ENCODE results near the gene TMEM237.
"Not testable (repeated sequence)": the region's sequence is repeated elsewhere in the genome, so short reads cannot be mapped to it uniquely, and the experiment has no call there.

The TMEM237 gene

GRCh38 chr2:201643216-201643890 lies at the start of gene TMEM237:
TSS of gene TMEM237 (minus strand) at chr2:201643503. CDS start at chr2:201643400, 103 bp downstream.
- DNase-seq (ENCODE audit: low read depth in 2 of 2) = peak; percentile 20 to 32

- no peak for DNase-seq (ENCODE audit: low read depth in 2 of 2)
Observed at GRCh38 chr2:201685156-201685555, 41.9 kb upstream of the TMEM237 start.

DNA sequence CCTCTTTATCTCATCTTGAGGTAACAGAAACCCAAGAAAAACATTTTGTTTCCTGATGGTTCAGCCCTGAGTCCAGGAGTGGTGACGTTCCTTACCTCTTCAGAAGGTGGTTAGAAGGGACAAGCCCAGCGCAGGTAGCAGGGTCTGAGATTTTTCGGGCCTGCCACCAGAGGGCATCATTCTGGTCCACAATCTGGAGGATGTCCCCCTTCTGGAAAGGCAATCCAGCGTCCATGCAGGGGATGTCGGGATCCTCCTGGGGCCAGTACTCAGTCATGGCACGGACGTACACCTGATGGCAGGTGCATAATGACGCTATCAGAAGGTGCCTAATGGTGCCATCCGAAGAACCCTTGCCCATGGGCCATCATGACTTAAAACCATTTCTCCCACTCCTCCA lies 37.4 kb upstream of the TMEM237 start:
- no peak for DNase-seq (ENCODE audit: low read depth in 2 of 2)

- no peak for DNase-seq (ENCODE audit: low read depth in 2 of 2)
Observed at GRCh38 chr2:201678401-201678800, 35.1 kb upstream of the TMEM237 start.

DNA sequence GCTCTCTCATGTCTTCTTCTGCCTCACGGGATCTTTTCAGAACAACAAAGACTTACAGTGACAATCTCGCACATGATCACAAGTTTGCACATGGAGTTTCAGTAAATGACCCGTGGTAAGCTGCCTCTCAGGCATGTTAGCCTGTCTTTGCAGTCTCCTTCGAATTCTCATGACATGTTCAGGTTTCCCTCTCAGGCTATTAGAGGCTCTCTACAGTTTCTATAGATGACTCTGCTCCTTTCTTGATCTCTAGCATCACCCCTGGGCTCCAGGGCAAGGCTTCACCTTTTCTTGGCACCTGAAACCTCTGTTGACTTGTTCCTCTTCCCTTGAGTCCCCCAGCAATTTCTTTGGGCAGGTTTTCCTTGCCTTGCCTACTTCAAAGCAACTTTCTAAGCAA lies 32.2 kb upstream of the TMEM237 start:
- no peak for DNase-seq (ENCODE audit: low read depth in 2 of 2)

DNA sequence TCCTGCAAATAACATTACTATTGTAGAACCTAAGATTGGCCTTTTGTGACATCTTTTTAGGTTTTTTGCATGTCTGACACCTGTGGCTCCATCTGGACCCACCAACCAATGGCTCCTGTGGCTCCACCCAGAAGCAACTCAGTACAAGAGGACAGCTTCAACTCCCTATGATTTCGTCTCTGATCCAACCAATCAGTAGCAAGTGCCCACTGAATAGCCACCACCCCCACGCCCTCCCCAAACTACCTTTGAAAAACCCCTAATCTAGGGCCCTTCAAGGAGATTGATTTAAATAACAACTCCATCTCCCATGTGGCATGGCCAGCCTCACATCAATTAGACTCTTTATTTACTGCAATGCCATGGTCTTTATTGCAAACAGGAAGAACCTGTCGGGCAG lies 31.5 kb upstream of the TMEM237 start:
- no peak for DNase-seq (ENCODE audit: low read depth in 2 of 2)

DNA sequence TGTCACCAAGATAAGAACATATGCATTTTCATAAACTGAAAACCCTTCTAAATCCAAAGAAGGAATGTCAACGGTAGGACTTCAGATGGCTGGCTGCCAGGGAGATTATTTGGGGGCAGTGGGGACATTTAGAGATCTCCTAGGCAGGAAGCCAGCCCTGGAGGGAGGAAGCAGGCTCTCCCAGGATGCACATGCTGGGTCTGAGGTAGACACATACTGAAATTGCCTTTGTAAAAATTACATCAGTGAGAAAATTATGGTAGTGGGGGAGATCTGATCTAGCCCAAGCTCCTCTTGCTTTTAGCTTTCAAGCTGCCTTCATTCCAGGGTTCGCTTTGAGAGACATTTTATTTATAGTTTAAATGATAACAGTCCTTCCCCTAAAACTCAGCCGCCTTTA lies 31.0 kb upstream of the TMEM237 start:
- DNase-seq (ENCODE audit: low read depth in 2 of 2) = no peak

DNA sequence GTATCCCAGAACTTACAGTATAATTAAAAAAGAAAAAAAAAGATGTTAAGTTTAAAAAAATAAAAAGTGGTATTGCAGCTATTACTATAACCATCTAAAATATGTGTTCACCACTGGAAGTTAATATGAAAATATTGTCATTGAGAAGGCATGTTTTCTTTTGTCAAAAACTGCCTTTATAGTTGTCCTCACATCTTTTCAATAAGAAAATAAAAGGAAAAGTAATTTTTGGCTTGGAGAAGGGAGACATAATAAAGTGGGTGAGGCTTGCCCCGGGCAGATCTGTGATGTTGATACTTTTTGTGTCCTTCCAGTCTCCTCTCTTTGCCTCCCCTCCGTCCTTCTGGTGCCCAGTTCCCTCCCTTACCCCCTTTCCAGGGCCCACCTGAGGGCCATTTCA lies 30.2 kb upstream of the TMEM237 start:
- DNase-seq (ENCODE audit: low read depth in 2 of 2) = no peak

GRCh38 chr2:201671205-201671604 lies 27.9 kb upstream of the TMEM237 start:
- DNase-seq (ENCODE audit: low read depth in 2 of 2) = not testable (repeated sequence)

DNA sequence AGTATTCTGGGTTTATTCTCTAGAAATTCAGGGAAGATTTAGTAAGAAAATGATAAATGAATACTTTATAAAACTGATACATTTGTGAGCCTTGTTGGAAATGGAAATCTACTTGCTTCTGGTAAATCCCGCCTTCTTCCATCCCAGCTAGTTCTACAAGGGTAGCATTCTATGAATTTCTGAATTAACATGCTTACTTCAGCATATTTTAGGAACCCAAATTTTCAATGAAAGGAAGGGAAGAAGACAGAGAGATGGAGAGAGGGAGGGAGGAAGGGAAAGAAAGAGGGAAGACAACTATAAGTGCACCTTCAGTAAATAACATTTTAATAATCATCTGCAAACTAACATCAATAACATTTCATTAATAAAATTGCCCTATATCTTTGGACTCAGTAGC lies 26.6 kb upstream of the TMEM237 start:
- no peak for DNase-seq (ENCODE audit: low read depth in 2 of 2)

GRCh38 chr2:201668402-201668910 lies 25.2 kb upstream of the TMEM237 start:
- DNase-seq (ENCODE audit: low read depth in 2 of 2) = no peak

DNA sequence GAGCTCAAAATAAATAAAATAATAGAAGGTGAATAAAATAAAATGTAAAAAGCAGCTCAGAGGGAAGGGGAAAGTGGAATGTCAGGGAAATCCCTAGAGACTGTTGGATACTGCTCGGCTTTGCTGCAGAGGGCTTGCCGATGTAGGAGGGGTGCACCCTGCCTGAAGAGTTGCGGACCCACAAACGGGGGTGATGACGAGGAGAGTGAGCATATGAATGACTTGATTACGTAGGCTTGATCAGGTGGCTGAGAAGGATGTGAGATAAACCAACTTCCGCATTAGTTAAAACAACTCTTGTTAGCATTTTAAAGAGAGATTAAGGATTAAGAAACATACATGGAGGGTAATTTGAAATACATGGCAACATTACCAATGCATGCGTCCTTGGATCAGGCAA lies 21.0 kb upstream of the TMEM237 start:
- no peak for DNase-seq (ENCODE audit: low read depth in 2 of 2)

DNA sequence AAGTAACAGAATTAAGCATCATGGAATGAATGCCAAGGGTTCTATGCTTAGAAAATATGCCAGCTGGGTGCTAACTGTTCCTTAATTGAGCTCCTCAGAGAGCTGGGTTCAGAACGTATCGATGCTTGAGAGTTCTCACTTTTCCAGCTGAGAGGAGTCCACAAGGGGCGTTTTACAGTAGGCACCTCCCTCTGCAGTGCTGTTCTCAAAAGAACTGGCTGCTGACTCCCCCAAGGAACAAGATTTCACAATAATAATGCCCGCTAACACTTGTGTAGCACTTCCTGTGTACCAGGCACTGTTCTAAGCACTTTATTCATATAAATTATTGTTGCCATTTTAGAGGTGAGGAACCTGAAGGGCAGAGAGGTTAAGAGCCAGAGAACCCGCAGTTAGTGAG lies 18.1 kb upstream of the TMEM237 start:
- no peak for DNase-seq (ENCODE audit: low read depth in 2 of 2)

GRCh38 chr2:201660293-201660895 lies 17.1 kb upstream of the TMEM237 start:
- DNase-seq (ENCODE audit: low read depth in 2 of 2) = no peak

DNA sequence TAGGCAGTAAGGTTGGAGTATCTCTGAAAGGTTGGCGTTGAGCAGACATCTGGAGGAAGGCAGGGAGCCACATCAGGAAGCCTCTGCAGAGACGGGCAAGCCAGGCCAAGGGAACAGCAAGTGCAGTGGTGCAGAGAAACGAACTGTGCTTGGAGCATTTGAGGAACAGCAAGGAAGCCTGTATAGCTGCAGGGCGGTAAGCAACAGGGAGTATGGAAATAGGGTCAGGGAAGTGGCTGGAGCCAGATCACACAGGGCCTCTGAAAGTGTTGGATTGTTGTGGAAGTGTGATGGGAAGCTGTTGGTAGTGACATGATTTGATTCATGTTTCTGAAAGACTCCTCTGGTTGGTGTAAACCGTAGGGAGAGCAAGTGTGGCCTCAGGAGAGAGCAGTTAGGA lies 13.4 kb upstream of the TMEM237 start:
- DNase-seq (ENCODE audit: low read depth in 2 of 2) = no peak

DNA sequence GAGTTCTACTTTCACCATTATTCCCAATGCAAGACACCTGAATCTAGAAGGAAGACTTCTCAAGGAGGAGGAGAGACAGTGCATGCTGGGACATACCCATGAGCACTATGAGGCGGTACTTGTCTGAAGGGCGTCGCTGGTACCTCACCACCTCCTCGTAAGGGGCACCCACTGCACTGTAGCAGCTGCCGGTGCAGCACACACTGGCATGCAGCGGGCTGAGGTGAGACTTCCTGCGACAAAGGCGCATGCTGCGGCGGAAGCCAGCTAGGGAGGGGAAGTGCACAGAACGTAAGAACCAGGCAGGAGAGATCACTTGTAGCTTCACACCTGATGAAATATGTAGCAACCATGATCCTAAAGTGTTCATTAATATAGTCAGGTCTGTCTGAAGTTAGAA lies 12.8 kb upstream of the TMEM237 start:
- no peak for DNase-seq (ENCODE audit: low read depth in 2 of 2)

DNA sequence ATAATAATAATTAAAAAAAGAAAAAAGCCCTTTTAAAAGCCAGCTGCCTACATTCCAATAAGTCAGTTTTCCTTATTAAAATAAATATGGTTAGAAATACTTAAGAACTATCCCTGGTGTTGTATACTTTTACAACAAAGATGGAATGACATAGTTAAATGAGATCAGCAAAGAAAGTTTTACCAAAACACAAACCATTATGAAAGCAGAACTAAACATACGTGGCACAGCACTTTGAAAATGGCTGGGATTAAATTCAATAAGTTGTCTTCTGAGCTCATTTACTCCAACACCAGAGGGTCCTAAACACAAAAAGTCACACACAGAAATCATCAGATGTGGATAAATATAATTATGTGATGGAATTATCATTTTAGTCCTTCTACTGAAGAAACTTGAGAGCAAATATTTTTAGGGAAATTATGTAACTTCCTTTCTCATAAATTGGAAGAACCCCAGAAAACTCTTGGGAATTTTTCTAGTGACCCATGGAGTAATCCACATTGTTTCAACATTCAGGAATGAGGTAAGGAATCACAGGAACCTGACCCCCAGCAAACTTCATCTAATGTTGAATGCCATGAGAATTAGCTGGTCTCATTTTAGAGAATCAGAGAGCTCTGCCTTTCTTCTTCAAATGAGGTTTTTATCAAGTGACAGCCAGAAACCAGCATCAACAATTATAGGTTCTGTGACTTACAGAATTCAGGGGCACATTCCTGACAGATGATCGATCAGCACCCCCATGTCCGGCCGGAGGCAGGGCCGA lies 11.5 kb upstream of the TMEM237 start:
- no peak for DNase-seq (ENCODE audit: low read depth in 2 of 2)

- DNase-seq (ENCODE audit: low read depth in 2 of 2) = no peak
Observed at GRCh38 chr2:201653221-201653620, 9.9 kb upstream of the TMEM237 start.

DNA sequence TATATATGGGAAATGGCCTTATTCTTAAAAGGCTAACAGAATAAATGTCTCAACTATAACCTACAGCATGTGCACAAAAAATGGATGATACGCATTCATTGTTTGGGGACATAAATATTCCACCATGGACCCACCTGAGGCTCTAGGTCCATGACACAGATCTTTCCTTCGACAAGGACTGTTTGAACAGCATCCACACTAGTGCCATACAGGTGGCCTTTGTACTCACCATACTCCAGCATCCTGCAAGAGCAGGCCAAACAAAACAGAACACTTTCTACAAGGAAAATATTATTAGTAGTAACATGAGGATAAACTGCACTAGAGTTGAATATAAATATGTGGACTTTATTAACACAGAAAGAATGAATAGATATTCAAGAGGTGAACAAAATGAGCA lies 6.1 kb upstream of the TMEM237 start:
- no peak for DNase-seq (ENCODE audit: low read depth in 2 of 2)

DNA sequence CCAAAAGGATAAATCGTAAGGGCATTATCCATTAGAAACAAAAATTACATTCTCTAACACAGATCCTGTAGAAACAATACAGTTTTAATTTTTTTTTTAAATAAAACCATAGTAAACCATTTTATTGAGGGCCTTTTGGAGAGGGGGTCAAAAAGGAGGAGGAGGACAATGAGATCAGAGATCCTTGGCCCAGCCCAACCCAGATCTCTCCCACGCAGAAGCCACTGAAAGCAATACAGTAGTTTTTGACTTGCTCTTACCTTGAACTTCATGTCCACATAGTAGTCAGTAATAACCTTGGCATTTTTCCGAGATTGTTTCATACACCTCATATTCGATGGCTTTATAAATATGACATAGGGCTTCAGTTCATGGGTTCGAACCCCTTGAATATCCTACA lies 4.1 kb upstream of the TMEM237 start:
- no peak for DNase-seq (ENCODE audit: low read depth in 2 of 2)

DNA sequence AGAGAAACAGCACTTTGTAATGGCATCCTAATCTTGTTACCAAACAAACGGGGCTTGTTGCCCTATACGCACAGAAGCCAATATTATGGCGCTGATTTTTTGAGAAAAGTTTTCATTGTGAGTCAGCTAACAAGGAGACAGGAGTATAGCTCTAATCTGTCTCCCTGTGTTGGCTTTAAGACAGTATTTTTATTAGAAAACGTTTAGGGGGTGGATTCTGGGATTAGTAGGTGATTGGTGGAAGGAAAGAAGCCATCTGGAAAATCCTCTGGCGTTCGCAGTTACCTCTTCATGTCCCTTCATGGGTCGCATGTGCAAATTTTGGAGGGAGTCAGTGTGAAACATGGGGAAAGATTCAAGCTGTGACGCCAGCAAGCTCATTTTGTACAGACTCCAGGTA lies 698 bp upstream of the TMEM237 start:
- DNase-seq (ENCODE audit: low read depth in 2 of 2) = no peak

GRCh38 chr2:201642579-201643215 lies 606 bp downstream of the TMEM237 start:
- DNase-seq (ENCODE audit: low read depth in 2 of 2) = peak; percentile 71 to 80

Measured in stimulated activated CD8-positive, alpha-beta memory T cell treated with anti-CD3 and anti-CD28 coated beads, Interleukin-15, amount 100 ng/mL, for 48 hours (primary cell).